SIG-M5 treated with dmso at 0.1 percent for 504 hours (cell line): ENCODE measurements around the gene SURF1.
"Not testable (repeated sequence)": the region's sequence is repeated elsewhere in the genome, so short reads cannot be mapped to it uniquely, and the experiment has no call there.

ENCODE experiments used
- DNase-seq: peaks from one replicate; lab custom pipeline; 2025; ENCODE audit not compliant: unreplicated experiment; lab: John Stamatoyannopoulos, UW

The SURF1 gene, protein sequence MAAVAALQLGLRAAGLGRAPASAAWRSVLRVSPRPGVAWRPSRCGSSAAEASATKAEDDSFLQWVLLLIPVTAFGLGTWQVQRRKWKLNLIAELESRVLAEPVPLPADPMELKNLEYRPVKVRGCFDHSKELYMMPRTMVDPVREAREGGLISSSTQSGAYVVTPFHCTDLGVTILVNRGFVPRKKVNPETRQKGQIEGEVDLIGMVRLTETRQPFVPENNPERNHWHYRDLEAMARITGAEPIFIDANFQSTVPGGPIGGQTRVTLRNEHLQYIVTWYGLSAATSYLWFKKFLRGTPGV

GRCh38 chr9:133356391-133357091 is at the start of gene SURF1, which contains the start of gene SURF2:
SURF1 (minus strand) TSS chr9:133356487; CDS start chr9:133356453, 34 bp downstream.
SURF2 (plus strand) TSS chr9:133356550; CDS start chr9:133356593, 43 bp downstream.
- peak; percentile 73 for DNase-seq

- no peak for DNase-seq
These were observed 49.5 kb upstream of the SURF1 start for GRCh38 chr9:133405508-133406438.

DNA sequence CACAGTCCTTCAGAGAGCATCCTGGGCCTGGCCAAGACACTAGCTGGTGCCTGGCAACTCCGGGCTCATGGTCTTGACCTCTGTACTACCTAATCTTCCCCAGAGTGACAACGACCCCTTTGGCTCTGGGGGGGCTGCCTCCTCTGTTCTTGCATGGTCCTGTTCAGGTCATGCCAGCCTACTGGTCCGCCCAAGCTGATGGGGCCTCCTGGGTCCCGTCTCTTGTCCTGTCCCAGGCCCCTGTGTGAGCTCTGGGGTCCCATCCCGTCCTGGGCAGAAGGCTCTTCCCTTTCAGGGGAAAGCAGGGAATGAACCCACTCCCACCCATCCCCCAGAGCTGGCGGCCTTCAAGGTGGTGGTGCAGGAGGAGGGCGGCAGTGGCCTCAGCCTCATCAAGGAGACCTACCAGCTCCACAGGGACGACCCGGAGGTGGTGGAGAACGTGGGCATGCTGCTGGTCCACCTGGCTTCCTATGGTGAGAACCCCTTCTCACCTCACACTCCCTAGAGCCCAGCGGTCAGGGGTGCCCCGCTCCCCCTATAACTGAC is 48.2 kb upstream of the SURF1 start:
- no peak for DNase-seq

DNA sequence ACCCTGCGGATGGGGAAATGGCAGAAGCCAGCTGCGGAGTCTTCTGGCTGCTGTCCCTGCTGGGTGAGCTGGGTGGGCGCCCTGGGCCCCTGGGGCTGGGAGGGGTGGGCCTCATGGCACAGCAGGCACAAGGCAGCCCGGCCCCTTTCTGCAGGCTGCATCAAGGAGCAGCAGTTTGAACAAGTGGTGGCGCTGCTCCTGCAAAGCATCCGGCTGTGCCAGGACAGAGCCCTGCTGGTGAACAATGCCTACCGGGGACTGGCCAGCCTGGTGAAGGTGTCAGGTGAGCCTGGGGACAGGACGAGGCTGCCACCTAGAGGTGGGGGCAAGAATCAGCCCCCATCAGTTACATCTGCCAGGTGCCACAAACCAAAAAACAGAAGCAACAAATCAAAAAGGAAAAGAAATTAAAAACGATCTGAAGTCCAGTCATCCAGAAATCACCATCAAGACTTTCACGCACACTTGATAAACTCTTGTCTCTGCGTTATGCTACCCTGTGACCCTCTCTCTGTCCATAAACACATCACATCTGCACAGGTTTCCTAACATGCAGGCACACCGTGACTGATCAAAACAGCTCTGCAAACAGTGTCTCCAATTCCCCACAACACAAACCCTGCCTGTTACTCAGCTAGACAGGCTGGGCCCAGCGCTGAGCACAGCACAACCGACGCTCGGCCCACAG is 47.6 kb upstream of the SURF1 start:
- peak; percentile 53 for DNase-seq

- no peak for DNase-seq
These were observed 46.4 kb upstream of the SURF1 start for GRCh38 chr9:133402689-133403088.

GRCh38 chr9:133401588-133401987 is 45.3 kb upstream of the SURF1 start:
- no peak for DNase-seq

- no peak for DNase-seq
These were observed 44.0 kb upstream of the SURF1 start for GRCh38 chr9:133400292-133400691.

DNA sequence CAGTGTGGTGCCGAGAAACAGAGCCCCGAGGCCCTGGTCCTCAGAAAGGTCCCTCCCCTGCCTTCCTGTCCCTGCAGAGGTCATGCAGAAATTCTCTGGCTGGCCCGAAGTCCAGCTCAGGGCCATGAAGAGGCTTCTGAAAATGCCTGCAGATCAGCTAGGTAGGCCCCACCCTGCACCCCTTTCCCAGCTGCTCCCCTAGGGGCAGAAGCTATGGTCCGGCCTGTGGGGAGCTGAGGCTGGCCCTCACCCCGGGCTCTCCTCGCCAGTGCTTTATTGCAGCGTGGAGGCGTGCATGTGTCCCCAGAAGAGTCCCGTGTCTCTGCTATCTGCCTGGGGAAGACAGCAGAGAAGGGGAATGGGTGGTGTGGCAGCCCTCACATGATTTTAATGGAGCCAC is 41.6 kb upstream of the SURF1 start:
- DNase-seq: no peak

GRCh38 chr9:133397370-133397769 is 41.1 kb upstream of the SURF1 start:
- DNase-seq: no peak

DNA sequence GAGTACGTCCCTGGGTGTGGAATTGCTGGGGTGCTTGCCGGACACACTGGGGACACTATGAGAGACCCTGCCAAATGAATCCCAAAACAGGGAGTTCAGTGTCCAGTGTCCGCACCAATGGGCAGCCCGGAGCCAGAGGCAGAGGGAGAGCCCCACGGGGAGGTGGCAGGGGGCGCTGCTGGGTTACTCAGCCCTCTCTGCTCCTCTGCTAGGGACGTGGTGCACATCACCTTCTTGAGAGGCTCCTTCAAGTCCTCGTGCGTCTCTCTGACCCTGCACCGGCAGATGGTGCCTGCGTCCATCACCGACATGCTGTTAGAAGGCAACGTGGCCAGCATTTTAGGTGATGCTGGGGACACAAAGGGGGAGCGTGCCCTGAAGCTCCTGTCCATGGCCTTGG is 40.7 kb upstream of the SURF1 start:
- DNase-seq: no peak

GRCh38 chr9:133394687-133395271 is 38.5 kb upstream of the SURF1 start:
- DNase-seq: no peak

DNA sequence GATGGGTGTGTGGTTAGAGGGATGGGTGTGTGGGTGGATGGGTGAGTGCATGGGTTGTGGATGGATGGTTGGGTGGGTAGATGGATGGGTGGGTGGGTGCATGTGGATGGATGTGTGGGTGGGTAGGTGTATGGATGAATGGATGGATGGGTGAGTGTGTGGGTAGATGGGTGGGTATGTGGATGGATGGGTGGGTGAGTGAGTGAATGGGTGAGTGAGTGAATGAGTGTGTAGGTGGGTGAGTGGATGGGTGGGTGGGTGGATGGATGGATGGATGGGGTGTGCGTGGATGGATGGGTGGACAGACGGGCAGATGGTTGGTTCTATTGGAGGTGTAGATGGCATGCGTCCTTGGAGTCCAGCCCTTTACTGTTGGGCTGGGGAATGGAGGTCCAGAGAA is 37.1 kb upstream of the SURF1 start:
- DNase-seq: no peak

DNA sequence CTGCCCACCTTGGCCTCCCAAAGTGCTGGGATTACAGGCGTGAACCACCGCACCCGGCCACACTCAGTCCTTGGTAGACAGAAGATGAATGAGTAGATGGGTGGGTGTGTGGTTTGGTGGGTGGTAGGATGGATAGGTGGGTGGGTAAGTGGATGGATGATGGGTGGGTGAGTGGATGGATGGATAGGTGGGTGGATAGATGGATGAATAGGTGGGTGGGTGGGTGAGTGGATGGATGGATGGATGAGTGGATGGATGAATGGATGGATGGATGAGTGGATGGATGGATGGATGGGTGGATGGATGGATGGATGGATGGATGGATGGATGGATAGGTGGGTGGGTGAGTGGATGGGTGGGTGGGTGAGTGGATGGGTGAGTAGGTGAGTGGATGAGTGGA is 36.0 kb upstream of the SURF1 start:
- not testable (repeated sequence) for DNase-seq

DNA sequence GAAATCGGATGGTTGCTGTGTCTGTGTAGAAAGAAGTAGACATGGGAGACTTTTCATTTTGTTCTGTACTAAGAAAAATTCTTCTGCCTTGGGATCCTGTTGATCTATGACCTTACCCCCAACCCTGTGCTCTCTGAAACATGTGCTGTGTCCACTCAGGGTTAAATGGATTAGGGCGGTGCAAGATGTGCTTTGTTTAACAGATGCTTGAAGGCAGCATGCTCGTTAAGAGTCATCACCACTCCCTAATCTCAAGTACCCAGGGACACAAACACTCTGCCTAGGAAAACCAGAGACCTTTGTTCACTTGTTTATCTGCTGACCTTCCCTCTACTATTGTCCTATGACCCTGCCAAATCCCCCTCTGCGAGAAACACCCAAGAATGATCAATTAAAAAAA is 35.2 kb upstream of the SURF1 start:
- DNase-seq: not testable (repeated sequence)

GRCh38 chr9:133390713-133391112 is 34.4 kb upstream of the SURF1 start:
- DNase-seq: no peak

DNA sequence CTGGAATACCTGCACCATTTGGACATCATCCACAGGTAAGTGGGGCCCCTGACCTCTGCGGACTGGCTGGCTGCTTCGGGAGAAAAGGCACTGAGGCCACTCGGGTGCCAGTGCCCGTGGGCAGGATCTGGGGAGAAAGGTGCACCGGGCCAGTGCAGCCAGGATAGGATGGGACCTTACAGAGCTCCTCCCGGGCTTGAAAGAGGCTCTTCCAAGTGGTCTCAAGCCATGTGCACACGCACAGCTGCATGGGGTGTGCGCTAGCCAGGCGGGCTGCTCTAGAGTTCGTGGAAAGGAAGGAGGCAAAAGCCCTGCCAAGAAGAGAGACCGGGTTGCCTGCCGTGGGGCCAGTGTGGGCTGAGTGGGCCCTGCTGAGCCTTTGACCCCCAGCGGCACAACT is 33.3 kb upstream of the SURF1 start:
- DNase-seq: no peak

GRCh38 chr9:133389025-133389557 is 32.8 kb upstream of the SURF1 start:
- DNase-seq: no peak

DNA sequence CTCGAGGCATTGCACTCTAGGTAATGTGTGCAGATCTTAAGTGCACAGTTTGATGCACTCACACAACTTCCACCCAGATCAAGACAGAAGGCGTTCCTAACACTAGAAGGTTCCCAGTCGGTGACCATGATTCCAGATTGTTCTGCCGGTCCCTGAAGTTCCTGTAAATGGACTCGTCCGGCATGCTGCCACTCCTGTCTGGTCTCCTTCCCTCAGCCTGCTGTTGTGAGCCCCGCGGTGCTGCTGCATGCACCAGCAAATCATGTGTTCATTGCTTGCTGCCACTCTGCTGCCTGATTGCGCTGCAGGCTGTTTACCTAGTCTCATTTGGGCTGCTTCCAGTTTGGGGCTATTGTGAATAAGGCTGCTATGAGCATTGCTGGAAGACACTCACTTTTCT is 31.4 kb upstream of the SURF1 start:
- peak; percentile 42 for DNase-seq

DNA sequence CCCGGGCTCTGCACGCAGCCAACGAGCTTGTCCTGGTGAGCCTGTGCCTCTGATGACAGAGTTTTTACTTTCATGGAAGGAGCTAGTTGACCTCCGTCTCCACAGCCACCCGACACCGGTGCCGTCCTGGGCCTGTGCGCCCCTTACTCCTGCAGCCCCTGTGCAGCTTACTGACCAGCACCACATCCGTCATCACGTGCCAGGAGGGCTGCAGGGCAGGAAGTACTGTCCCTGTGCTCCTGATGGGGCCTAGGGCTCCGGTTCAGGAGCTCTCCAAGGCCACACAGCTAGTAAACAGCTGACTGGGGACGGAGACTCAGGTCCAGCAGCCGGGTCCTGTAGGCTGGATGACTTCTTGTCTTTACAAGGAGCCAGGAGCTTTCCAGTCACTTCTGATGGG is 30.1 kb upstream of the SURF1 start:
- no peak for DNase-seq

DNA sequence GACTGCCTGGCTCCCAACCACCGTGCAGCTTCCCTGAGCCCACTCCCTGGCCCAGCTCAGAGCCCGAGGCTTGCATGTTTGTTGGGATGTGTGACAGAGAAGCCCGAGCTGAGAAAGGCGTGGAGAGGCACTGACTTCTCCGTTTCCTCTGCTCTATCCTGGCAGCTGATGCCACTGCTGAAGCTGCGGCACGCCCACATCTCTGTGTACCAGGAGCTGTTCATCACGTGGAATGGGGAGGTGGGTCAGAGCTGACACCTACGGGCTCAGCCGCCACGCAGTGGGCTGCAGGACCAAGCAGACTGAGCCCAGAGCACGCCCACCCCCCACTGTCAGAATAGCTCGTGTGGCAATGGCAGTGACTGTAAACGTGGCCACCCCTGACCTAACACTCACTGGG is 29.2 kb upstream of the SURF1 start:
- DNase-seq: no peak
